DMS53 treated with DMSO at 0.1 percent for 48 hours (cell line): ENCODE data around the gene ERVV-1.
"Not testable (repeated sequence)": the region's sequence is repeated elsewhere in the genome, so short reads cannot be mapped to it uniquely, and the experiment has no call there.

Experiments
- DNase-seq: peaks from one replicate; lab custom pipeline; 2025; ENCODE audit not compliant: unreplicated experiment; lab: John Stamatoyannopoulos, UW

ERVV-1 gene

GRCh38 chr19:53013621-53014020 is at the start of gene ERVV-1:
ERVV-1 (plus strand) TSS chr19:53013921; CDS start chr19:53014091, 170 bp downstream.
- DNase-seq: no peak

DNA sequence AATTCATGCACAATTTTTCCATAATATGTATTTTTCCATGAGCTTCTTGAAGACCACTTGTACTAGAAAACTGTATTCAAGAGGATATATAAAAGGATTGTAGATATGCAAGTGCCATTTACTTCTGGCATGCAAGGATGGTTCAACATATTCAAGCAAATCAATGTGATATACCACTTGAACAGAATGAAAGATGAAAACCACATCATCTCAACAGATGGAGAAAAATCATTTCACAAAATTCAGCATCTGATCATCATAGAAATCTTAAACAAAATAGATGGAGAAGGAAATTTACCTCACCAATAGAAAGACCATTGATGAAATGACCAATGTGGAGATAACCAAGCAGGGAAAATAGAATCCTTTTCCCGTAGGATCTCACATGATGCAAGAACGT is 45.9 kb upstream of the ERVV-1 start:
- no peak for DNase-seq

- DNase-seq: no peak
Observed at GRCh38 chr19:52981329-52981728, 32.4 kb upstream of the ERVV-1 start.

GRCh38 chr19:52983167-52983566 is 30.6 kb upstream of the ERVV-1 start:
- not testable (repeated sequence) for DNase-seq

DNA sequence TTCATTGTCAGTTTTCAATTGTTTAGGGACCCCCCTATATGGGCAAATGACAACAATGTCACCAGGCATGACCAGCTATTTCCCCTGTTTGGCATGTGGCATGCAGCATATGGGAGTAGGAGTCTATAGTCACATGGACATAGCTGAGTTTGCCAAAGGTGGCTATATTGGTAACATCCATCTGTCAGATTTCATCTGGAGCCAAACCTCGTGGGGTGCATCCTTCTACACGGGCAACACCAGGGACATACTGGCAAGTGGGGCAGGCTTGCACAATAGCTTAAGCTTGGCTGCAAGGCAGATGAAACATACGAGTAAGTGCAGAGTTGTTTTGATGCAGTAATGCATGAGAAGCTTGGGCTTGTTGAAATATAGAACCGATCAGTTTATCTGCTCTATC is 26.5 kb upstream of the ERVV-1 start:
- DNase-seq: no peak

DNA sequence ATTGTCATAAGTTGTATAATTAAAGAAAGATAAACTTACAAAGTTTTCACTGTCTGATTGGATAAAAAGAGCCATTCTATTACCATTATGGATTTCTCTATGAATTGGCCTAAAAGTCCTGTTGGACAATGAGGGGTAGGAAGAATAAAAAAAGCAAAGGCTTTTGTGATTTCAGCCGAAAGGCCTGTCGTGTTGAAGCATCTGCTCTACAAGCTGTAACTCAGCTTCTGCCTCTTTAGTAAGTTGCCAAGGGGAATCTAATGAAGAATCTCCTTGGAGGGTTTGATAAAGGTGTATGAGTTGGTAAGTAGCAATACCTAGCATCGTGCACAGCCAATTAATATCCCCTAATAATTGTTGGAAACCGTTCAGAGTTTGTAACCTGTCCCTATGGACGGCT is 25.2 kb upstream of the ERVV-1 start:
- no peak for DNase-seq

DNA sequence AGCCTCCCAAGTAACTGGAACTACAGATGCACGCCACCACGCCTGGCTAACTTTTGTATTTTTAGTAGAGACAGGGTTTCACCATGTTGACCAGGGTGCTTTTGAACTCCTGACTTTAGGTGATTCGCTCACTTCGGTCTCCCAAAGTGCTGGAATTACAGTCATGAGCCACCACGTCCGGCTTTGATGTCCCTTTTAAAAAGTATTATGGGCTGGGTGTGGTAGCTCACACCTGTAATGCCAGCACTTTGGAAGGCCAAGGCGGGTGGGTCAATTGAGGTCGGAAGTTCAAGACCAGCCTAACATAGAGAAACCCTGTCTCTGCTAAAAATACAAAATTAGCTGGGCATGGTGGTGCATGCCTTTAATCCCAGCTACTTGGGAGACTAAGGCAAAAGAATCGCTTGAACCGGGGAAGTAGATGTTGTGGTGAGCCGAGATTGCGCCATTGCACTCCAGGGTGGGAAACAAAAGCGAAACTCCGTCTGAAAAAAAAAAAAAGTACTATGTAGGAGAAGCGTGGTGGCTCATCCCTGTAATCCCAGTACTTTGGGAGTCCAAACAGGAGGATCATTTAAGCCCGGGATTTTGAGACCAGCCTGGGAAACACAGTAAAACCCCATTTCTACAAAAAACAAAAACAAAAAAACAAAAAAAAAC is 22.8 kb upstream of the ERVV-1 start:
- no peak for DNase-seq

DNA sequence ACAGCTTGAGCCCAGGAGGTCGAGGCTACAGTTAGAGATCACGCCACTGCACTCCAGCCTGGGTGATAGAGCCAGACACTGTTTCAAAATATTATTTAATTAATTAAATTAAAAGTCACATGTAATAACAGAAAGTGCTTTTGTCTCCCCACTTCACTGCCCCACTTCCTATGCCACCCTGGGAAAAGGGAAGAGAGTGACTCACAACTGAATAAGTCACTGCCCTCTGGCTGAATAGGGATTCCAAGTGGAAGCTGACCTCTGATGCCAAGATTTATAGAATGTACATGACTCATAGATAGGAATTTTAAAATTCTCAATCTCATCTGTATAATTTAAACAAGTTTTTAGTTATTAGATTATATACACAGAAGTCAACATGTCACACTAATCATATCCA is 22.2 kb upstream of the ERVV-1 start:
- DNase-seq: no peak

GRCh38 chr19:52992109-52993004 is 21.4 kb upstream of the ERVV-1 start:
- no peak for DNase-seq

- peak; percentile 65 for DNase-seq
Observed at GRCh38 chr19:52993342-52994178, 20.2 kb upstream of the ERVV-1 start.

- no peak for DNase-seq
Observed at GRCh38 chr19:52995711-52996110, 18.0 kb upstream of the ERVV-1 start.

GRCh38 chr19:52997975-52998374 is 15.7 kb upstream of the ERVV-1 start:
- no peak for DNase-seq

DNA sequence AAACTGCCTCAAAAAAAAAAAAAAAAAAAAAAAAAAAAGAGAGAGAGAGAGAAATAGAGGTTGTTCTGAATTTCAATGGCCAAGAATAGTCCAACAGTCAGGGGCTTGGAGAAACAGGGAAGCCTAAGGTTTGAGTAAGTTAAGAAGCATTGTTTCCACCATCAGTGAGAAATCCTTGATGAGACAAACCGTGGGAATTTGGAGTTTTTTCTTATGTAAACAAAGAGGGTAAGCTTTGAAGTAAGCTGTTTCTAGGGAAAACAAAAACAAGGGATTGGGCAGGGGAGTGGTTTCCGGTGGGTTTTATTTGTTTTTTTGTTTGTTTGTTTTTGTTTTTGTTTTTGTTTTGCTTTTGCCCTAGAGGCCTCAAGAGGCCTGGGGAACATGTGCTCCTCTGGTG is 11.2 kb upstream of the ERVV-1 start:
- DNase-seq: no peak

DNA sequence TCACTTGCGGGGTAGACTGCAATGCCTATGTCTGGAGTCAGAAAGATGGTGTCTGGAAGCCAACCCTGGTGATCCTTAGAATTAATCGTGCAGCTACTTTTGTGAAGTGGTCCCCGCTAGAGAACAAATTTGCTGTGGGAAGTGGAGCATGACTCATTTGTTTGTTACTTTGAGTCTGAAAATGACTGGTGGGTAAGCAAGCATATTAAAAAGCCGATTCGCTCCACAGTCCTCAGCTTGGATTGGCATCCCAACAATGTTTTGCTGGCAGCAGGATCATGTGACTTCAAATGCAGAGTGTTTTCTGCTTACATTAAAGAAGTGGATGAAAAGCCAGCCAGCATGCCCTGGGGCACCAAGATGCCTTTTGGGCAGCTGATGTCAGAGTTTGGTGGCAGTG is 9.5 kb upstream of the ERVV-1 start:
- DNase-seq: no peak

DNA sequence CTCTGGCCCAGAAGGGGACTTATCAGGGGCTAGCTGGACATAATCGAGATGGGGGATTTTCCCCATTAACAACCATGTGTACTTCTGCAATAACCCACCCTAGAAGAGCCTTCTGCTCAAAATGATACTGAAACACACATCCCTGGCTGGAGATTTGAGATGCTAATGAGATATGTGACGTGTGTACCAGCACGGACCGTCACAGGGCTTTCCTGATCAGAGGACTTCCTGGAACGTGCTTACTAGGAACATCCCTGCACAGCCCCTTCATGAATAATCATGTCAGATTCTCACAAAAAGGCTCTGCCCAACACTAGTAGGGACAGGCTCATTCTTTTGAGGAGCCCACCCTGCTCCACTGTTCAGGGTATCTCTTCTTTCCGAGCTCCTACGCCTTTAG is 6.5 kb upstream of the ERVV-1 start:
- DNase-seq: no peak

DNA sequence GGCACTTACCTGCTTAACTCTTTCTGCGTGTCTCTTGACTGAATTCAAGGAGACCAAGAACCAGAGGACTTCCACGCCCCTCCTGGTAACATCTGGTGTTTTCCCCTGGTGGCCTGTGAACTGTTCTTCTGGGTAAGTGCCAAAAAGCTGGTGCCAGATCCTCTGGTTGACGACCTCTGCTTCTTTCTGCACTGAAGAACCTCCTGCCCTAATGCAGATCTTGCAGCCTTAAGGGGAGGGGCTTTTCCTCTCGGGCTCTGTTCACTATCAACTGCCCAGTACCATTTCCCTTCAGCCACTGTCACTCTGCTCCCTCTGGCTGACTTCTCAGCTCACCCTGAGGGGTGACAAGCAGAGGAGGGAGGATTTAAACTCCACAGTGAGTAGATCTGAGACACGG is 6.1 kb upstream of the ERVV-1 start:
- DNase-seq: no peak

DNA sequence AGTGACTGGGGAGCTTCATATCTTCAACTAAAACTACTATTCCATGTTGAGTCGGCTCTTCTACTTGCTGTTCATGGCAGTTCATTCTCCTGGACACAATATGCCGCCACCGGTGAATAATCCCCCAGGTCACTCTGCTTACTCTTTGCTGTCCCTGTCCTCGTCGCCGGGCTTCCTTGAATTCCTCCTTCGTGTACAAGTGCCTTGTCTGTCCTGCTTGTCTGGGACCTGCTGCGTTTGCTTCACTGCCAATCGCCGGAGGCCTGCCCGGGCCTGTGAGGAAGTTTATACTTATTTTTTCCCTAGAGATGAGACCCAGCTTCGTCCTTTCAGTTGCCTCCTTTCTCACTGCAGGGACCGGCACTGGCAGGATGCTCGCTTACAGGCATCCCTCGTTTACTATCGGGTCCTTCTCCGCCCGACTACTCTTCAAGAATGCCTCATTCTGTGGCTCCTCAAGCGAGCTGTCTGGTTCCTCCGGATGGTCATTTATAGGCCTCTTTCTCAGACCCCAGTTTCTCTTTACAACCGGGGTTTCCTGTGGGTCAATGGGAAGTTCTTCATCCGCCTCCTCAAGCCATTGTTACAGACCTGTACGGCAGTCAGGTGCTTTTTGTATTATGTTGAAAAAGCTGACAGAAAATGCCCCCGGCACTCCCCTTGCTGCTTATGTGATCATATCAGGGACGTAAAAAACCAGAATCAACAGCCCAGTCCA is 5.5 kb upstream of the ERVV-1 start:
- no peak for DNase-seq

DNA sequence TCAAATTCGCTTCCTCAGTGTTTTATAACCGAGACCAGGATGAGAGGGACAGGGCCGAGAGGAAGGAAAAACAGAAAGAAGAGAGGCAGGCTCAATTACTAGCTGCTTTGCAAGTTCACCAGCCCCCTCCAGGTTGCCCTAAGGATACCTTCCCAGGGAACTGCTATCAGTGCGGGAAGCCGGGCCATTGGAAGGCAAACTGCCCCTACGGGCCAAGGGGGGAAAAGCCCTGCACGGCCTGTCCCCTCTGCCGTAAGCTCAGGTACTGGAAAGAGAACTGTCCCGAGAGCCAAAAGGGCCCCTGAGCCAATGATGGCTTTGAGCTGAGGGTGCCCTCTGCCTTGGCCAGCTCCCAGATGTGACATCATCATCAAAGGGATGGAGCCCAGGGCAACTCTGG is 3.2 kb upstream of the ERVV-1 start:
- no peak for DNase-seq

DNA sequence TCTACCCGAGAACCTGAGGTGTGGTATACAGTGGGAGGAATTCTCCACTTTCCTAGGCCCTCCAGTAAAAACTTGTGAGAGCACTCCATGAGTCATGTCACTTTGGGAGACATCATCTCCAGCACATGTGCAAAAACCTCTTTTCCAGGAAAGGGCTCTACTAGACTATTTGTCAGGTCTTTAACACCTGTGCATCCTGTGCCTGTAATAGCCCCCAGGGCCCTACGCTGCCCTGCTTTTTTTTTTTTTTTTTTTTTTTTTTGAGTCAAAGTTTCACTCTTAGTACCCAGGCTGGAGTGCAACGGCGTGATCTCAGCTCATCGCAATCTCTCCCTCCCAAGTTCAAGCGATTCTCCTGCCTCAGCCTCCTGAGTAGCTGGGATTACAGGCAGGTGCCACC is 1.7 kb upstream of the ERVV-1 start:
- no peak for DNase-seq

DNA sequence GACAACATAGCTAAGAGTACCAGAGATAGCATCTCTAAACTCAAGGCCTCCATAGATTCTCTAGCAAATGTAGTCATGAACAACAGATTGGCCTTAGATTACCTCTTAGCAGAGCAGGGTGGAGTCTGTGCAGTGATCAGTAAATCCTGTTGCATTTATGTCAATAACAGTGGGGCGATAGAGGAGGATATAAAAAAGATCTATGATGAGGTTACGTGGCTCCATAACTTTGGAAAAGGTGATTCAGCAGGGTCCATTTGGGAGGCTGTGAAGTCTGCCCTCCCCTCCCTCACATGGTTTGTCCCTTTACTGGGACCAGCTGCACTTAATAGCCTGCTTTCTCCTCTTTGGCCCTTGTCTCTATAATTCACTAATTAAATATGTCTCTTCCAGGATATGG is 1.4 kb downstream of the ERVV-1 start:
- no peak for DNase-seq

DNA sequence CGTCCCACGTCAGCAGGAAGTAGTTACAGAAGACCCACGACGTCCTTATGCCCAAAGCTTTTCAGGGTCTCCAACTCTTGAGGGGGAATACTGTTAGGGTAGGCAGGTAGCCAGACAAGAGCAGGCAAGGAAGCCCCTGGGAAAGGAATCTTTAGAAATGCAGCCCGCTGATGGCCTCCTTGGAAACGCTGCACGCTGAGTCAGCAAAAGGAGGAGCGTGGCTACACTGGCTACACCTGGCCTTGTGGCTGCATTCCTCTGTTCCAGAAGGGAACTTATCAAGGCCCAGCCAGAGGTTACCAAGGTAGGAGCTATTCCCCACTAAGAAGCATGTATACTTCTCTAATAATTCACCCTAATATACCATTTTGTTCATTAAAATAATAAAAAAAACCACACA is 2.0 kb downstream of the ERVV-1 start:
- DNase-seq: no peak
